Measurements from ENCODE around the gene TFCP2.

The TFCP2 gene

DNA sequence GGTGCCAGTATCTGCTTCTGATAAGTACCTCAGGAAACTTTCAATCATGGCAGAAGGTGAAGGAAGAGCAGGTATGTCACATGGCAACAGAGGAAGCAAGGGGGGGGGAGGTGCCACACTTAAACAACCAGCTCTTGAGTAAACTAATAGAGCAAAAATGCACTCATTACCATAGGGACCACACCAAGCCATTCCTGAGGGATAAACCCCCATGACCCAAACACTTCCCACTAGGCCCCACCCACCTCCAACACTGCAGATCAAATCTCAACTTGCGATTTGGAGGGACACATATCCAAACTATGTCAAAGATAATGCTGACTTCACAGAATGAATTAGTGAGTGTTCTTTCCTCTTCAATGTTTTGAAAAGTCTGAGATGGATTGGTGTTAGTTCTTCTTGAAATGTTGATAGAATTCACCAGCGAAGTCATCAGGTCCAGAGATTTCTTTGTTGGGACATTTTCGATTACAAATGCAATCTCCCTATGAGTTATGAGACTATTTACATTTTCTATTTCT is 16.6 kb downstream of the TFCP2 start:
- no peak for DNase-seq (ENCODE audit: low read depth in 1 of 2, low spot score in 1 of 2)

DNA sequence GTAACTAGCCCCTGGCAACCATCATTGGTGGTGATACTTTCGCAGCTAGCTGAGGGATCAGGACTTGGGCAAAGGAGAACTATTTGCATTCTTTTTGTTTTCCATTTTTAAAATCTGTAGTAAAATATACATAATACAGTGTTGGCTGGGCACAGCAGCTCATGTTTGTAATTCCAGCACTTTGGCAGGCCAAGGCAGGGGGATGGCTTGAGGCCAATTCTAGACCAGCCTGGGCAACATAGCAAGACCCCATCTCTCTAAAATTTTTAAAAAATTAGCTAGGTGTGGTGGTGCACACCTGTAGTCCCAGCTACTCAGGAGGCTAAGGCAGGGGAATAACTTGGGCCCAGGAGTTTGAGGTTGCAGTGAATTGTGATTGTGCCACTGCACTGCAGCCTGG is 20.0 kb downstream of the TFCP2 start:
- no peak for DNase-seq (ENCODE audit: low read depth in 1 of 2, low spot score in 1 of 2)

DNA sequence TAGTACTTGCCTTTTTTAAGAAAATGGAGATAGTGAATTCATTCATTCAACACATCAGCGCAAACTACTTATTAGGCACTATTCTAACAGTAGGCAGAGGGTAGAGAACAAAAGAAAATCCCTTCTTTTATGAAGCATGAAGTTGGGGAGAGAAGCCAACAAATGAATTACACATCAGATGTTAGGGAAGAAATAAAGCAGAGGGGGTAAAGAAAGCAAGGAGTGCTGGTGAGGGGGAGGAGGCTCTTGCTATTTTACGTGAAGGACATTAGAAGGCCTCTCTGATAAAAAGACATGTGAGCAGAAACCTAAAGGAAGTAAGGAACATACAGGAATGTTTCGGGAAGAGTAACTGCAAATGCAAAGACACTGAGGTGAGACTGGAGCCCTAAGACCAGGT is 22.2 kb downstream of the TFCP2 start:
- no peak for DNase-seq (ENCODE audit: low read depth in 1 of 2, low spot score in 1 of 2)

DNA sequence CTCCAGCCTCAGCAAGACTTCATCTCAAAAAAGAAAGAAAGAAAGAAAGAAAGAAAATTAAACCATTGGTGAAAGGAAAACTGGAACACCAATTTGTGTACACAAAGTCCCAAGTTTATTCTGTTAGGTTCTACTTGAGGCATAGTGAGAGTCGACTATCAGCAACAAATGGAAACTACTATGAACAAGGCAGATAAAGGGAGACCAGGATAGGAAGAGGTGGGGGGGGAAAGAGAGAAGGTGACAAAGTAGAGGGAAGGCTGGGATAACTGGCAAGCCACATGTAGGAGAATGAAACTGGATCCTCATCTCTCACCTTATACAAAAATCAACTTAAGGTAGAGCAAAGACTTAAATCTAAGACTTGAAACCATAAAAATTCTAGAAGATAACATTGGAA is 25.6 kb downstream of the TFCP2 start:
- DNase-seq (ENCODE audit: low read depth in 1 of 2, low spot score in 1 of 2): no peak

DNA sequence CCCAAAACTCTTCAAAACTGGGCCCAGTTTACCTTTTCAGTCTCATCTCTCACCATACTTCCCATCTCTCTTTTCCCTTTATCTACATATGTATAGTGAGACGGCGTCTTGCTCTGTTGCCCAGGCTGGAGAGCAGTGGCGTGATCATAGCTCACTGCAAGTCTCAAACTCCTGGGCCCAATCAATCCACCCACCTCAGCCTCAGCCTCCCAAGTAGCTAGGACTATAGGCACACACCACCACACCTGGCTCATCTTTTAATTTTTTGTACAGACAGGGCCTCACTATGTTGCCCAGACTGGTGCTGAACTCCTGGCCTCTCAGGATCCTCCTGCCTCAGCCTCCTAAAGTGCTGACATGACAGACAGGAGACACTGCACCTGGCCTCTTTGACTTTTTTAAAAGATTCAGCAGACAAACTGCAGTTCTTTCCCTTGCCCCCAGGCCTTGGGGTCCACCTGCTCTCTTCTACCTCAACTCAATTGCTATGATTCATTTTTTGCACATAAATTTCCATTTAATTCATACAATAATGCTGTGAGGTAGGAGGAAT is 33.6 kb downstream of the TFCP2 start:
- DNase-seq (ENCODE audit: low read depth in 1 of 2, low spot score in 1 of 2): no peak

DNA sequence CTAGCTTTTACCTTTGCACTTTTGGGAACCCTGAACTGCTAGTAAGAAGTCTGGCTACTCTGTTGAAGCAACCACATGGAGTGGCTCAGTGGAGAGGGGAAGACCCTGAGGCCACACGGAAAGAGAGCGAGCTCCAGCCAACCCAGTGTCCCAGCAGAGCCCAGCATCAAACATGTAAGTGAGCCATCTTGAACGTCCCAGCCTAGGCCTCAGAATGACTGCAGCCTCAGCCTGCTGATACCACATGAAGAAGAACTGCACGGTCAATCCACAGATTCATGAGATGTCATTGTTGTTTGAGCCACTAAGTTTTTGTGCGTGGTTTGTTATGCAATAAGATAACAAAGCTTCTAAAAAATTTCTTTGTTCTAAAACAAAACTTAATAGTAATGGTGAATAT is 40.2 kb downstream of the TFCP2 start:
- no peak for DNase-seq (ENCODE audit: low read depth in 1 of 2, low spot score in 1 of 2)

DNA sequence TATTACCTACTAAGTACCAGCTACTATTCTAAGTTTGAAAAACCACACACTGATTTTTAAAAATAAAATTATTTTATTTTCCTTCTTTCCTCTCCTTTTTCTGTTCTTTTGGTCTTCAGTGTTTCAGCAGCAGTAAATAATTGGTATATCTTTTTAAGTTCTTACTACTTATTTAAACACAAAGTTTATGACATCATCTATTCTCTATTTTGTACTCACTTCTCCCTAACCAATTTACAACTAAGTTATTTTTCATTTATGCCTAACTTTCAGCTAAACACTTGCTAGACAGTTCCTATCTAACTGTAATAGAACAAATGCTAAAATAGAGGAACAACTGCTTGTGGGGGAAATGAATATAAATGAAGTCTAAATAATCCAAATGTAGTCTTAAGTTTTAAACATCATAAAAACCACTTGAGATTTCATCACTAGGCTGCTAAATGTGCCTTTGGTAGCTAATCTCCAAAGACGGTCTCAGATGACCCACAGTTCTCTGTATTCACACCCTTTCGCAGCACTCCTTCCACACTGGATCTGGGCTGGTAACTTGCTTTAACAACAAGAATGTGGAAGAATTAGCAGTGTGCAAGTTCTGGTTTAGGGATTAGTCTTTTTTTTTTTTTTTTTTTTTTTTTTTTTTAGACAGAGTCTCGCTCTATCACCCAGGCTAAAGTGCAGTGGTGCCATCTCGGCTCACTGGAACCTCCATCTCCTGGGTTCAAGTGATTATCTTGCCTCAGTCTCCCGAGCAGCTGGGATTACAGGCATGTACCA is 41.0 kb downstream of the TFCP2 start:
- no peak for DNase-seq (ENCODE audit: low read depth in 1 of 2, low spot score in 1 of 2)

DNA sequence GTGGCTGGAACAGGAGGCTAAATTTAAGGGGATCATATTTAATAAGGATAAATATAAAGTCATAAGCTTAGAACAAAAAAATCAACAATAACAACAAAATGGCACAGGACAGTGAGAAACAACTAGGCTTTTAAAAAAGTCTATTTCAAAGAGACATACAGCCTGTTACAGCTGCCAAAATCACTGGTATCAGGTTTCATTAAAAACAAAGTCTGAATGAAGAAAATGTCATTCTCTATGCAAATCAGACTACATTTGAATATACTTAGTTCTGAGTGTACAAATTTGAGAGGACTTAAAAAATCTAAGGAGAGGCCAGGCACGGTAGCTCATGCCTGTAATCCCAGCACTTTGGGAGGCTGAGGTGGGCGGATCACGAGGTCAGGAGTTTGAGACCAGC is 44.0 kb downstream of the TFCP2 start:
- DNase-seq (ENCODE audit: low read depth in 1 of 2, low spot score in 1 of 2): no peak

DNA sequence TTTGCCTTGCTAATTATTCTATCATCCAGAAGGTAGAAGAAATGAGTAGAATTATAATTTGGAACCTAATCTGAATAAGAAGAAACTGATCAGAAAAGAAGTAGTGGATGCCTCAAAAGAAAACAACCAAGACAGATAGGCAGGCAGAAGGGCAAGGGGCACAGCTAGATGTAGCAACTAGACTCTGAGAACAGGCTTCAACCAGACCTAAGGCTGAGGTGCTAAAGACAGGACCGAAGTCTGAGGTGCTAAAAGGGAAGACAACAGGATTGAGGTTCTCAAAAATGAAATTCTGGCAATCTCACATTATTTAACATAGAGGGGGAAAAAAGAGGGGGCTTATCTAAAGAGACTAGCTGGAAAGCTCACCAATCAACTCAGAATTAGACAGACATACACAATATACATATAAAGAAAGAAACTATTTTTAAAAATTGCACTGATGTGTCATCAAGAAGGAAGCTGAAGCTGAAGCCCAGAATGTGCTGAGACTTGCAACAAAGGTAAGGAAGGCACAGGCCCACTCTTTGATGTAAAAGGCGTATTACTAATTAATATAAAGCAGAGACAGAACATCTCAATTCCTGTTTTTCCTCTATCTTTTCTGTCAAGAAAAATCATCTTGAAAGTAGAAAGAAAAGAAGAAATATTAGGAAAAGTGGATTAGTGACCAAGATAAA is 45.7 kb downstream of the TFCP2 start:
- DNase-seq (ENCODE audit: low read depth in 1 of 2, low spot score in 1 of 2): no peak

DNA sequence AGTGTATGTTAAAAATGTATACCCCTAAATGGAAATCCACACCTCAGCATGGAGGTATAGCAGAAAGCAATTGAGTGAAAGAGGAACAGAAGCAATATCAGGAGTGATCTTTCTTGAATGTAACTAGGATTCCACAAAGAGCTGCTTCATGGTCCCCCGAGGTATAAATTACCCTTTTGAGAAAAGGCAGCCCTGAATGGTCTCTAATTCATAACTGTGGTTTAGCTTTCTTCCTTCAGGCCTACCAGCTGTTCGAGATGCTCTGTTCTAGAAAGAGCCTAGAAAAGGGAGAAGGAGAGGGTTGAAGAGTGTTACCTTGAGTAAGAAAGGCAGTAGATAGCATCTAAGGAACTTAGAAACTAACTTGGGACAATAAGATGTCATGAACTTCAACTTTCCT is 46.6 kb downstream of the TFCP2 start:
- DNase-seq (ENCODE audit: low read depth in 1 of 2, low spot score in 1 of 2): no peak

DNA sequence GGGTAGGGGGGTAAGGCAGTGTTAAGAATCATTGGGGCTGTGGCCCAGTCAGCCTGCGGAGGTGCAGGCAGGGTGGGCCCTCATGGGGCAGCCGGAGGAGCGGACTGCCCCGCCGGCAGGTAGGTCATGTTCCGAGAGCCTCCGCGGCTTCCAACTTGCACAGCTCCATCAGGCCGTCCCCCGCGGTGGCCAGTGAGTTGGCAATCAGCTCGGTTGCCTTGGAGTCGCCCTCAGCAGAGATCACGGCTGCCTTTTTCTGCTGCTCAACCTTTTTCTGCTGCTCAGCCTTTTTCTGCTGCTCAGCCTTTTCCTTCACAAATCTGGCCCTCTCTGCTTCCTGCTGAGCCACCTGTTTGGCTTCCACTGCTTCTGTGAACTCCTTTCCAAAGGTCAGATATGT is 48.4 kb downstream of the TFCP2 start:
- DNase-seq (ENCODE audit: low read depth in 1 of 2, low spot score in 1 of 2): no peak

DNA sequence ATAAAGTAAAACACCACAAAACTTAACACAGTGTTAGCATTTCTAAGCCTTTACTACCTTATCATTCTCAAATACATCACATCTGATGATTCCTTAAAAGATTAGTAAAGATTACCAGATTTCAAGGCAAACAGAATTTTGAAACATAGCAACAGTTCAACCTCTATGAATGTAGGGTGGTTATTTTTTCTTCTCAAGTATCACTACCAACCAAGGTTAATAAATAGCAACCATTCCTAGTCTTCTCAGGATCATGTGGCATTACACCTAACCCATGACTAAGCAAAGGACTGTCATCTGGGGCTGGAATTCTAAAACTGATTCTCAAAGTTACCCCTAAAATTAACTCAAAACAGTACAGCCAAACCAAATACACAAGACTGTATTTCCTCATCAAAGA is 50.1 kb downstream of the TFCP2 start:
- DNase-seq (ENCODE audit: low read depth in 1 of 2, low spot score in 1 of 2): no peak

DNA sequence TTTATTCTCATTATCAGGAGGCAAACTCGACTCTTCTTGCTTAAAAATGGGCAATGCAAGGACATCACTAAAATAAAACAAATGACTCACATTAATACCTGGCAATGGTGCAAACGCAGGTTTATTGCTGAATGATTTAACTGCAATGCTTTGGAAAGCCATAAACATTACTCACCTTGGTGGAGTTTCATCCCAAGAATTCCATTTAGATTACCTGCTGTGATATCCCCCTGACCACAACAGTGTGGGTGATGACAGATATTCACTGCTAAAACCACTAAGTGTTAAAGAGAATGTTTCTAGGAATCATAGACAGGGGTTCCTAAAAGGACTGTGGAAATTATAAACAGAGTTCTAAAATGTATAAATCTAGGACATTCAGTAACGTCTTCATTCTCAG is 54.2 kb downstream of the TFCP2 start:
- no peak for DNase-seq (ENCODE audit: low read depth in 1 of 2, low spot score in 1 of 2)

DNA sequence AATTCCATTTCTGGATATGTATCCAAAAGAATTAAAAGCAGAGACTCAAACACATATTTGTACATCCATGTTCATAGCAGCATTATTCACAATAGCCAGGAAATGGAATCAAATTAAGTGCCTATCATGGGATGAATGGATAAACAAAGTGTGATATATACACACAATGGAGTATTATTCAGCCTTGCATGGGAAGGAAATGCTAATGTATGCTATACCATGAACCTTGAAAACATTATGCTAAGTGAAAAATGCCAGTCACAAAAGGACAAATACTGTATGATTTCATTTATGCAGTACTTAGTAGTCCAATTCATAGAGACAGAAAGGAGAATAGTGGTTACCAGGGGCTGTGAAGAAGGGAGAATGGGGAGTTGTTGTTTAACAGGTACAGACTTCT is 57.4 kb downstream of the TFCP2 start:
- DNase-seq (ENCODE audit: low read depth in 1 of 2, low spot score in 1 of 2): no peak

DNA sequence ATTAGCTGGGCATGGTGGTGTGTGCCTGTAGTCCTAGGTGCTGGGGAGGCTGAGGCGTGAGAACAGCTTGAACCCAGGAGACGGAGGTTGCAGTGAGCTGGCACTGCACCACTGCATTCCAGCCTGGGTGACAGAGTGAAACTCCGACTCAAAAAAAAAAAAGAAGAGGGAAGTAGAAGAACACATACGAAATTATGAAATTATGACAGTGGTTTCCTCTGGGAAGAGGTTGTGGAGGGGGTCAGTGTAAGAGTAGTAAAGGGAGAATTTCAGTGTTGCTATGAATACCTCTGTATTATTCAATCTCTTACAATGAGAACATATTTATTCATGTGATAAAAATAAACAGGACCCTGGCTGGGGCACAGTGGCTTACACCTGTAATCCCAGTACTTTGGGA is 64.8 kb downstream of the TFCP2 start:
- no peak for DNase-seq (ENCODE audit: low read depth in 1 of 2, low spot score in 1 of 2)

DNA sequence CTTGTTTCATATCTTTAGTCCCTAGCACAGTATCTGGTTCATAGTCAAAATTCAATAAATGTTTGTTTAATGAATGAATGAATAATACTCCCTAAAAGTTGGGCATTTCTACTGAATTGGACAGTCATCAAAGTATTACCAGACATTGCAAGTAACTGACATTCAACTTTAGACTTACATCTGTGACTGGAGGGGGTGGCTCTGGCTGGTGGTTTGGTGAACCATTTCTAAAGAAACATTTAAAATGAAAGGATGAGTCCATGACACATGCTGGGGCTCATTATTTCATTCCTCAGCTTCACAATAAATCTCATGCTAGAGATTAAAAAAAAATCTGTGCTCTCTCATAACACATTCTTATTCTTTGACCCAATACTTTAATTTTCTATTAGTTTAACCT is 69.0 kb downstream of the TFCP2 start:
- no peak for DNase-seq (ENCODE audit: low read depth in 1 of 2, low spot score in 1 of 2)

DNA sequence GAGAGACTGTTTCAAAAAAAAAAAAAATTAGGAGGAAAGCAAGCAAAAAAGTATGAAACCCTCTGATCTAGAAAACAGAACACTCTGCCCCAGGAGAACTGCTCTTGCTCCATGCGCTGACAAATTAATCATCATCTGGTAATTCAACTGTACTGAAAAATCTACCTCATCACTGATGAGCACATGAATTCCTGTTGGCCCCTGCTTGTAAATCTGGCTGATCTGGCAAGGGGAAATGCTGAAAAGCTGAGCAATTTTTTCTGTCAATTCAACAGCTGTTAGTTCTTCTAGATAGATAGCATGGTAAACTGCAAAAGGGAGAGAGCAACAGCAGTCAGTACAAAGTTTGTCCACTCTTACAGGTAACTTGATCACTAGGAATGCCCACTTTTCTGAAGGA is 74.3 kb downstream of the TFCP2 start:
- no peak for DNase-seq (ENCODE audit: low read depth in 1 of 2, low spot score in 1 of 2)

DNA sequence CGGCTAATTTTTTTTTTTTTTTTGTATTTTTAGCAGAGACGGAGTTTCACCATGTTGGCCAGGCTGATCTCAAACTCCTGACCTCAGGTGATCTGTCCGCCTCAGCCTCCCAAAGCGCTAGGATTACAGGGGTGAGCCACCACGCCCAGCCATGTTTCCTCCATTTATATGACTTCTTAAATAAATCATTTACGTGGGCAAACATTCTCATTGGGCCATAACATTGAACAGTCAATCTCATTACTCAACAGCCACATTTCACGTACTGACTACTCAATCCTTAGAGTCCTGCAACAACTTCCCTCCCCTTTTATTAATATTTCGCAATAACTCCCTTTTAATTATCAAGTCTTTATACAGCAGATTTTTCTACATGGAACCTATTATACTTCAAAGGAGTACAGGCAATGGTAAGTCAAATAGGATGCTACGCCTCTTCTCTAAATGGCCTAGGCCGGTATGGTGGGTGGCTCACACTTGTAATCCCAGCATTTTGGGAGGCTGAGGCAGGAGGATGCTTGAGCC is 82.2 kb downstream of the TFCP2 start:
- DNase-seq (ENCODE audit: low read depth in 1 of 2, low spot score in 1 of 2): no peak

DNA sequence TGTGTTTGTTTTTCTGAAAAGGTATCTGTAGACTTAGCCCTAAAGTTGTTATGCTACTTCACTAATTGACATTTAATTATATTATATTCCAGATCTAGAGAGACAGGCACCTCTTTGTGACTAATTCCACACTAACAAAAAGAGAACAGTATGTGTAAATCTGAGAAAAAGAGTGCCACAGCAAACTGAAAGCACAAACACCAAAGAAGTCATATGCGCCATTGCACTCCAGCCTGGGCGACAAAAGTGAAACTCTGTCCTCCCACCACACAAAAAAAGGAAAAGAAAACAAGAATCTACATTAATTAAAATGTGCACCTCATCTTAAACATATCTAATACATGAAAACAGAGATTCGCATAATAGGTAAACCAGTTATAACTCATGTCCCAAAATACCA is 85.1 kb downstream of the TFCP2 start:
- DNase-seq (ENCODE audit: low read depth in 1 of 2, low spot score in 1 of 2): no peak

DNA sequence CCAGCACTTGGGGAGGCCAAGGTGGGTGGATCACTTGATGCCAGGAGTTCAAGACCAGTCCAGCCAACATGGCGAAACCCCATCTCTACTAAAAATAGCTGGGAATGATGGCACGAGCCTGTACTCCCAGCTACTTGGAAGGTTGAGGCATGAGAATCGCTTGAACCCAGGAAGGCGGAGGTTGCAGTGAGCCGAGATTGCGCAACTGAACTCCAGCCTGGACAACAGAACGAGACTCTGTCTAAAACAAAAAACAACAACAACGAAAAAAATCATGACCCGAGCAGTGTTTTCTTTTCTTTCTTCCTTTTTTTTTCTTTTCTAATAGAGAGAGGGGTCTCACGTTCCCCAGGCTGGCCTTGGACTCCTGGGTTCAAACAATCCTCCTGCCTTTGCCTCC is 86.0 kb downstream of the TFCP2 start:
- DNase-seq (ENCODE audit: low read depth in 1 of 2, low spot score in 1 of 2): no peak

DNA sequence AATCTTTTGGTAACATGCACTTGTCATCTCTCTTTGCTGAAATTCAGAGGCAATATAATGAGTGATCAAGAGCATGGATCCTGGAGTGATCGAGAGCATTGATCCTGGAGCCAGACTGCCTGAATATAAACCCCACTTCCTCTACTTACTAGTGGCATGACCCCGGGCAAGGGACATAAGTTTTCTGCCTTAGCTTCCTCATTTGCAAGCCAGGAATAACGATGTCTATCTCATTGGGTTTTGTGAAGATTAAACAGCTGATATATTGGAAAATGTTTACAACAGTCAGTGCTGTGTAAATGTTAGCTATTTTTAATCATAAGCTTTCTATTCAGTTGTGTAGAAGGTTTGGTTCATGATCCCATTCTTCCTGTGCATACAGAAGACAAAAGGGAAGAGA is 87.2 kb downstream of the TFCP2 start:
- no peak for DNase-seq (ENCODE audit: low read depth in 1 of 2, low spot score in 1 of 2)

DNA sequence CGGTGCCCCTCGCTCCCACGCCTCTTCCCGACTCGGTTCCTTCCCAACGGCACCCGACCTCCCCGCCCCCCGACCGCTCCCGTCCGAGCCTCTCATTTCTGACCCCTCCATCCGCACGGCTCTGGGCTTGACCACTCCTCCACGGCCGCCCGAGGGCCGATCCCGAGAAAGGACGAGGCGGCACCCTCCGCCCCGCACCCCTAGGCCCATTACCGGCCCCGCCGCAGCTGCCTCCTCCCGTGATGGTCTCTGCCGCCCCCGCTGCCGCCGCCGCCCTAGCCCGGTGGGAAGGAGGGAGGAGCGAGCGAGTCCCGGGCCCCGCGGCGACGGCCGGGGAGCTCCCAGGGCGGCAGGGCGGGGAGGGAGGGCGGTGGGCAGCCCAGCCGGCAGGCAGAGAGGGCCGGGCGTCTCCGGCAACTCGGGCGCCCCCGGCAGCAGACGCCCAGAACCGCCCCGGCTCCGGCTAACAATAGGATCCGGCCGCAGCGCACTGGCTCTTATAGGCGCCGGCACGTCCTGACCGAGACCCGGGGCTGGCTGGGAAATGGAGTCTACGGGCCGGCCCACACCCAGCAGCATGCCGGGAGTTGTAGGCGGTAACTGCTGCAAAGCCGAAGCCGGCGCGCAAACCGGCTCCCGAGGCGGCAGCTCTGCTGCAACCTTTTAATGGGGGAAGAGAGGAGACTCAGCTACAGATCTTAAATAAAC is 89.7 kb downstream of the TFCP2 start, which contains the start of gene CSRNP2:
CSRNP2 (minus strand) TSS at position 471 of the 708 bp plus-strand sequence. CDS start 7,035 bp downstream, outside the sequence.
- DNase-seq (ENCODE audit: low read depth in 1 of 2, low spot score in 1 of 2): peak; percentile 90 to 93
